ENCODE measurements around the gene ZHX3. TPM values are rescaled to one million over a fixed set of nuclear protein-coding genes. Genes with fewer than 3 reads are reported as not detected.

The ZHX3 gene
- total and polyA plus RNA-seq, 2 of the 13 experiments (the other 11 are each of a cell fraction or from before 2014, with no cell fraction given): 8.4 to 11.7 TPM

- Histone ChIP-seq H3K79me2 (ENCODE audit: insufficient read depth, low read length) (no peaks in the 10 kb centered on the region), H3K9ac (ENCODE audit: insufficient read depth, low read depth, low read length) (no peak overlapping the region), H3K4me3 (replicated peaks in 1 of 3; ENCODE audit: insufficient read depth in 1 of 3, low read depth in 2 of 3, low read length in 3 of 3) (no peak overlapping the region), H3K4me1 (ENCODE audit: insufficient read depth, low read length) (peaks cover 9% of the 10 kb centered on the region), H3K4me2 (ENCODE audit: low read depth, low read length) (no peak overlapping the region), H2AFZ (ENCODE audit: low read length) (no peak overlapping the region), H3K27ac (ENCODE audit: extremely low read length, insufficient read depth, low read length) (no peak overlapping the region), H3K9me3 (ENCODE audit: low read length) (no peaks in the 10 kb centered on the region), H3K27me3 (ENCODE audit: control insufficient read depth in 1 of 2, insufficient read depth in 2 of 2, low read length in 2 of 2) (no peaks in the 10 kb centered on the region), H3K36me3 (replicated peaks in 1 of 2; ENCODE audit: control insufficient read depth in 1 of 2, insufficient read depth in 2 of 2, low read length in 2 of 2) (peaks cover 8 to 21% of the 10 kb centered on the region in 2 experiments; a peak in 3 of 5 replicates), H4K20me1 (ENCODE audit: insufficient read depth, low read length) (0 out of 2 replicates have a peak, but pooled peaks cover 4% of the 10 kb centered on the region)
- POLR2A ChIA-PET: interaction anchor here (1.1 kb wide), 1 partner anchor 14 kb away, joined by 3 read pairs; no protein-coding TSS in a partner anchor
- in situ Hi-C loops (cut with HindIII; ENCODE audit: extremely low pct_ligation_motif_present, low pct_unique_long_range_greater_than_20kb): no loop called here
- intact Hi-C loops (cut with micrococcal nuclease; ENCODE audit: unreplicated experiment): no loop called here
- ATAC-seq (no peak), DNase-seq (ENCODE audit: low spot score) (no peak), FAIRE-seq (no peak)
- CTCF ChIA-PET (ENCODE audit: low intra/inter-chr PET ratio, low total read pairs): no interaction called here
- no TSS peak for BruUV-seq (replicated peaks)
- 96% methylated on average over 13 of the region's 13 CpGs for WGBS (ENCODE audit: low lambda C conversion rate)
- no peak for TF ChIP-seq SOX13 (IDR thresholded peaks at IDR 0.05)
- no peak for TF ChIP-seq SOX13 (CRISPR knock-in tag; conservative IDR thresholded peaks at IDR 0.05 in 1 of 2, IDR thresholded peaks at IDR 0.05 in 1 of 2)
These were observed 30.2 kb upstream of the ZHX3 start for GRCh38 chr20:41347523-41348429.

GRCh38 chr20:41345729-41346067, 28.2 kb upstream of the ZHX3 start:
- no peak for FAIRE-seq
- BruUV-seq (replicated peaks): no TSS peak
- POLR2A ChIA-PET: no interaction called here
- H3K36me3 ChIP-seq (replicated peaks in 1 of 2; ENCODE audit: control insufficient read depth in 1 of 2, insufficient read depth in 2 of 2, low read length in 2 of 2): peaks cover 6 to 17% of the 10 kb centered on the region in 2 experiments; a peak in 3 of 5 replicates
- no peak overlapping the region for H3K4me2 ChIP-seq (ENCODE audit: low read depth, low read length)
- H3K9me3 ChIP-seq (ENCODE audit: low read length): no peaks in the 10 kb centered on the region
- in situ Hi-C loops (cut with HindIII; ENCODE audit: extremely low pct_ligation_motif_present, low pct_unique_long_range_greater_than_20kb) (no loop called here), intact Hi-C loops (cut with micrococcal nuclease; ENCODE audit: unreplicated experiment) (no loop called here)
- no peaks in the 10 kb centered on the region; a peak in 1 of 5 replicates for H3K27me3 ChIP-seq (ENCODE audit: control insufficient read depth in 1 of 2, insufficient read depth in 2 of 2, low read length in 2 of 2)
- WGBS (ENCODE audit: low lambda C conversion rate): 94% methylated on average over 17 of the region's 17 CpGs
- no peak overlapping the region for H3K4me3 ChIP-seq (replicated peaks in 1 of 3; ENCODE audit: insufficient read depth in 1 of 3, low read depth in 2 of 3, low read length in 3 of 3)
- CTCF ChIA-PET (ENCODE audit: low intra/inter-chr PET ratio, low total read pairs): no interaction called here
- DNase-seq (ENCODE audit: low spot score): no peak
- H4K20me1 ChIP-seq (ENCODE audit: insufficient read depth, low read length): 0 out of 2 replicates have a peak, but pooled peaks cover 4% of the 10 kb centered on the region
- no peak overlapping the region for H2AFZ ChIP-seq (ENCODE audit: low read length)
- peaks cover 5% of the 10 kb centered on the region for H3K79me2 ChIP-seq (ENCODE audit: insufficient read depth, low read length)
- no peak overlapping the region for H3K9ac ChIP-seq (ENCODE audit: insufficient read depth, low read depth, low read length)
- H3K27ac ChIP-seq (ENCODE audit: extremely low read length, insufficient read depth, low read length): no peak overlapping the region
- H3K4me1 ChIP-seq (ENCODE audit: insufficient read depth, low read length): peaks cover 28% of the 10 kb centered on the region
- ATAC-seq: no peak
- no peak for TF ChIP-seq ZNF510 (CRISPR knock-in tag; IDR thresholded peaks at IDR 0.05; ENCODE audit: low read depth)
- no peak for TF ChIP-seq RAD51 (IDR thresholded peaks at IDR 0.05; ENCODE audit: borderline replicate concordance)
- no peak for TF ChIP-seq SP140L (CRISPR knock-in tag; IDR thresholded peaks at IDR 0.05; ENCODE audit: borderline replicate concordance)
- TF ChIP-seq ZNF331 (CRISPR knock-in tag; IDR thresholded peaks at IDR 0.05): no peak
- TF ChIP-seq ZNF781 (CRISPR knock-in tag; IDR thresholded peaks at IDR 0.05; ENCODE audit: borderline replicate concordance, not compliant biosample characterization): no peak
- no peak for TF ChIP-seq HES4 (CRISPR knock-in tag; IDR thresholded peaks at IDR 0.05; ENCODE audit: borderline replicate concordance)
- TF ChIP-seq MNT (IDR thresholded peaks at IDR 0.05): no peak
- TF ChIP-seq GTF3A (CRISPR knock-in tag; conservative IDR thresholded peaks at IDR 0.05): no peak
- no peak for TF ChIP-seq ARID2 (CRISPR knock-in tag; IDR thresholded peaks at IDR 0.05; ENCODE audit: borderline replicate concordance)
- no peak for TF ChIP-seq ELF1 (CRISPR knock-in tag; IDR thresholded peaks at IDR 0.05)
- no peak for TF ChIP-seq JDP2 (CRISPR knock-in tag; IDR thresholded peaks at IDR 0.05; ENCODE audit: borderline replicate concordance)
